GM12892 (cell line): ENCODE measurements around the gene FGF6.

Experiments used
- POLR2A ChIP-seq: IDR thresholded peaks from 2 replicates; pipeline ENCODE4 v1.6.1; 2011; ENCODE audit warnings: low read depth, low read length, control low read depth
- POLR2AphosphoS5 ChIP-seq: IDR thresholded peaks from 2 replicates; pipeline ENCODE4 v1.6.1; 2011; ENCODE audit warnings: low read depth, low read length, control low read depth

DNA sequence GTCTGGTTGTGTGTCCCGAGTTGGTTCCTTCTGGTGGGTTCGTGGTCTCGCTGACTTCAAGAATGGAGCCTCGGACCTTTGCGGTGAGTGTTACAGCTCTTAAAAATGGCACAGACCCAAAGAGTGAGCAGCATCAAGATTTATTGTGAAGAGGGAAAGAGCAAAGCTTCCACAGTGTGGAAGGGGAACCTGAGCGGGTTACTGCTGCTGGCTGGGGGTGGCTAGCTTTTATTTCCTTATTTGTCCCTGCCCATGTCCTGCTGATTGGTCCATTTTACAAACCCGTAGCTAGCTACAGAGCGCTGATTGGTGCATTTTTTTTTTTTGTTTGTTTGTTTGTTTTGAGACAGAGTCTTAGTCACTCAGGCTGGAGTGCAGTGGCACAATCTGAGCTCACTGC, 29.3 kb downstream of the FGF6 start:
- TF ChIP-seq POLR2A, result no peak
- TF ChIP-seq POLR2AphosphoS5, result no peak
